Pericardium fibroblast (primary cell): ENCODE results near the gene GAGE12G. TPM values are rescaled to one million over a fixed set of nuclear protein-coding genes. Genes with fewer than 3 reads are reported as not detected.

Experiments used
- total RNA-seq: library from RNA; depleted of rRNA; stranded (reverse); fragments of >200 nt; gene quantifications from 2 replicates; pipeline ENCODE4 v1.2.3, GENCODE V29; 2015

GAGE12G gene, protein sequence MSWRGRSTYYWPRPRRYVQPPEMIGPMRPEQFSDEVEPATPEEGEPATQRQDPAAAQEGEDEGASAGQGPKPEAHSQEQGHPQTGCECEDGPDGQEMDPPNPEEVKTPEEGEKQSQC
- total RNA-seq: not detected in 2 replicates

DNA sequence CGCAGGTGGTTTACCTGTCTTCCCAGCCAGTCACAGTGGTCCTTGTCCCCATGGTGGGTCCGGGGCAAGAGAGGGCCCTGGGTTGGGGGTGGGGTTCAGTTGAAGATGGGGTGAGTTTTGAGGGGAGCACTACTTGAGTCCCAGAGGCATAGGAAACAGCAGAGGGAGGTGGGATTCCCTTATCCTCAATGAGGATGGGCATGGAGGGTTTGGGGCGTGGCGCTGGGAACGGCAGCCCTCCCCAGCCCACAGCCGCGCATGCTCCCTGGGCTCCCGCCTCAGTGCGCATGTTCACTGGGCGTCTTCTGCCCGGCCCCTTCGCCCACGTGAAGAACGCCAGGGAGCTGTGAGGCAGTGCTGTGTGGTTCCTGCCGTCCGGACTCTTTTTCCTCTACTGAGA is at the start of gene GAGE12G:
Gene GAGE12G, plus strand, starts transcription at position 301 of the 400 bp plus-strand sequence. CDS start 1,155 bp downstream, outside the sequence.

DNA sequence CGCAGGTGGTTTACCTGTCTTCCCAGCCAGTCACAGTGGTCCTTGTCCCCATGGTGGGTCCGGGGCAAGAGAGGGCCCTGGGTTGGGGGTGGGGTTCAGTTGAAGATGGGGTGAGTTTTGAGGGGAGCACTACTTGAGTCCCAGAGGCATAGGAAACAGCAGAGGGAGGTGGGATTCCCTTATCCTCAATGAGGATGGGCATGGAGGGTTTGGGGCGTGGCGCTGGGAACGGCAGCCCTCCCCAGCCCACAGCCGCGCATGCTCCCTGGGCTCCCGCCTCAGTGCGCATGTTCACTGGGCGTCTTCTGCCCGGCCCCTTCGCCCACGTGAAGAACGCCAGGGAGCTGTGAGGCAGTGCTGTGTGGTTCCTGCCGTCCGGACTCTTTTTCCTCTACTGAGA is 38.3 kb upstream of the GAGE12G start, which contains the start of gene GAGE12C:
Gene GAGE12C, plus strand, starts transcription at position 301 of the 400 bp plus-strand sequence. CDS start 1,155 bp downstream, outside the sequence.

DNA sequence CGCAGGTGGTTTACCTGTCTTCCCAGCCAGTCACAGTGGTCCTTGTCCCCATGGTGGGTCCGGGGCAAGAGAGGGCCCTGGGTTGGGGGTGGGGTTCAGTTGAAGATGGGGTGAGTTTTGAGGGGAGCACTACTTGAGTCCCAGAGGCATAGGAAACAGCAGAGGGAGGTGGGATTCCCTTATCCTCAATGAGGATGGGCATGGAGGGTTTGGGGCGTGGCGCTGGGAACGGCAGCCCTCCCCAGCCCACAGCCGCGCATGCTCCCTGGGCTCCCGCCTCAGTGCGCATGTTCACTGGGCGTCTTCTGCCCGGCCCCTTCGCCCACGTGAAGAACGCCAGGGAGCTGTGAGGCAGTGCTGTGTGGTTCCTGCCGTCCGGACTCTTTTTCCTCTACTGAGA is 28.8 kb upstream of the GAGE12G start, which contains the start of gene GAGE12D:
Gene GAGE12D, plus strand, starts transcription at position 301 of the 400 bp plus-strand sequence. CDS start 1,155 bp downstream, outside the sequence.

DNA sequence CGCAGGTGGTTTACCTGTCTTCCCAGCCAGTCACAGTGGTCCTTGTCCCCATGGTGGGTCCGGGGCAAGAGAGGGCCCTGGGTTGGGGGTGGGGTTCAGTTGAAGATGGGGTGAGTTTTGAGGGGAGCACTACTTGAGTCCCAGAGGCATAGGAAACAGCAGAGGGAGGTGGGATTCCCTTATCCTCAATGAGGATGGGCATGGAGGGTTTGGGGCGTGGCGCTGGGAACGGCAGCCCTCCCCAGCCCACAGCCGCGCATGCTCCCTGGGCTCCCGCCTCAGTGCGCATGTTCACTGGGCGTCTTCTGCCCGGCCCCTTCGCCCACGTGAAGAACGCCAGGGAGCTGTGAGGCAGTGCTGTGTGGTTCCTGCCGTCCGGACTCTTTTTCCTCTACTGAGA is 19.2 kb upstream of the GAGE12G start, which contains the start of gene GAGE12E:
Gene GAGE12E, plus strand, starts transcription at position 301 of the 400 bp plus-strand sequence. CDS start 1,155 bp downstream, outside the sequence.

DNA sequence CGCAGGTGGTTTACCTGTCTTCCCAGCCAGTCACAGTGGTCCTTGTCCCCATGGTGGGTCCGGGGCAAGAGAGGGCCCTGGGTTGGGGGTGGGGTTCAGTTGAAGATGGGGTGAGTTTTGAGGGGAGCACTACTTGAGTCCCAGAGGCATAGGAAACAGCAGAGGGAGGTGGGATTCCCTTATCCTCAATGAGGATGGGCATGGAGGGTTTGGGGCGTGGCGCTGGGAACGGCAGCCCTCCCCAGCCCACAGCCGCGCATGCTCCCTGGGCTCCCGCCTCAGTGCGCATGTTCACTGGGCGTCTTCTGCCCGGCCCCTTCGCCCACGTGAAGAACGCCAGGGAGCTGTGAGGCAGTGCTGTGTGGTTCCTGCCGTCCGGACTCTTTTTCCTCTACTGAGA is 9.7 kb upstream of the GAGE12G start, which contains the start of gene GAGE12F:
Gene GAGE12F, plus strand, starts transcription at position 301 of the 400 bp plus-strand sequence. CDS start 1,155 bp downstream, outside the sequence.

DNA sequence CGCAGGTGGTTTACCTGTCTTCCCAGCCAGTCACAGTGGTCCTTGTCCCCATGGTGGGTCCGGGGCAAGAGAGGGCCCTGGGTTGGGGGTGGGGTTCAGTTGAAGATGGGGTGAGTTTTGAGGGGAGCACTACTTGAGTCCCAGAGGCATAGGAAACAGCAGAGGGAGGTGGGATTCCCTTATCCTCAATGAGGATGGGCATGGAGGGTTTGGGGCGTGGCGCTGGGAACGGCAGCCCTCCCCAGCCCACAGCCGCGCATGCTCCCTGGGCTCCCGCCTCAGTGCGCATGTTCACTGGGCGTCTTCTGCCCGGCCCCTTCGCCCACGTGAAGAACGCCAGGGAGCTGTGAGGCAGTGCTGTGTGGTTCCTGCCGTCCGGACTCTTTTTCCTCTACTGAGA is 9.4 kb downstream of the GAGE12G start, which contains the start of gene GAGE12H:
Gene GAGE12H, plus strand, starts transcription at position 301 of the 400 bp plus-strand sequence. CDS start 1,155 bp downstream, outside the sequence.

DNA sequence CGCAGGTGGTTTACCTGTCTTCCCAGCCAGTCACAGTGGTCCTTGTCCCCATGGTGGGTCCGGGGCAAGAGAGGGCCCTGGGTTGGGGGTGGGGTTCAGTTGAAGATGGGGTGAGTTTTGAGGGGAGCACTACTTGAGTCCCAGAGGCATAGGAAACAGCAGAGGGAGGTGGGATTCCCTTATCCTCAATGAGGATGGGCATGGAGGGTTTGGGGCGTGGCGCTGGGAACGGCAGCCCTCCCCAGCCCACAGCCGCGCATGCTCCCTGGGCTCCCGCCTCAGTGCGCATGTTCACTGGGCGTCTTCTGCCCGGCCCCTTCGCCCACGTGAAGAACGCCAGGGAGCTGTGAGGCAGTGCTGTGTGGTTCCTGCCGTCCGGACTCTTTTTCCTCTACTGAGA is 19.0 kb downstream of the GAGE12G start, which contains the start of gene GAGE2A:
Gene GAGE2A, plus strand, starts transcription at position 301 of the 400 bp plus-strand sequence. CDS start 1,155 bp downstream, outside the sequence.

DNA sequence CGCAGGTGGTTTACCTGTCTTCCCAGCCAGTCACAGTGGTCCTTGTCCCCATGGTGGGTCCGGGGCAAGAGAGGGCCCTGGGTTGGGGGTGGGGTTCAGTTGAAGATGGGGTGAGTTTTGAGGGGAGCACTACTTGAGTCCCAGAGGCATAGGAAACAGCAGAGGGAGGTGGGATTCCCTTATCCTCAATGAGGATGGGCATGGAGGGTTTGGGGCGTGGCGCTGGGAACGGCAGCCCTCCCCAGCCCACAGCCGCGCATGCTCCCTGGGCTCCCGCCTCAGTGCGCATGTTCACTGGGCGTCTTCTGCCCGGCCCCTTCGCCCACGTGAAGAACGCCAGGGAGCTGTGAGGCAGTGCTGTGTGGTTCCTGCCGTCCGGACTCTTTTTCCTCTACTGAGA is 28.5 kb downstream of the GAGE12G start, which contains the start of gene GAGE1:
Gene GAGE1, plus strand, starts transcription at position 301 of the 400 bp plus-strand sequence. CDS start 1,155 bp downstream, outside the sequence.

Other genes with a start within 250 kb of the GAGE12G start
- gene GAGE12J, start 248.4 kb upstream of the GAGE12G start, total RNA-seq: not detected in 2 replicates
- not detected in 2 replicates for gene GAGE13, start 238.8 kb upstream of the GAGE12G start, total RNA-seq
- gene GAGE12C, start 38.2 kb upstream of the GAGE12G start, total RNA-seq: not detected in 2 replicates
- not detected in 2 replicates for gene GAGE12D, start 28.7 kb upstream of the GAGE12G start, total RNA-seq
- gene GAGE12E, start 19.1 kb upstream of the GAGE12G start, total RNA-seq: not detected in 2 replicates
- not detected in 2 replicates for gene GAGE12F, start 9.6 kb upstream of the GAGE12G start, total RNA-seq
- gene GAGE12H, start 9.5 kb downstream of the GAGE12G start, total RNA-seq: not detected in 2 replicates
- gene GAGE2A, start 19.1 kb downstream of the GAGE12G start, total RNA-seq: not detected in 2 replicates
- not detected in 2 replicates for gene GAGE1, start 28.6 kb downstream of the GAGE12G start, total RNA-seq
- not detected in 2 replicates for gene PAGE1, start 125.6 kb downstream of the GAGE12G start, total RNA-seq